ENCODE measurements around the gene VPS39.

The VPS39 gene

GRCh38 chr15:42157981-42158765 is 49.9 kb downstream of the VPS39 start:
- no peak for DNase-seq (ENCODE audit: low read depth, low spot score)

GRCh38 chr15:42157381-42157780 is 50.7 kb downstream of the VPS39 start:
- no peak for DNase-seq (ENCODE audit: low read depth, low spot score)

- DNase-seq (ENCODE audit: low read depth, low spot score): no peak
Observed at GRCh38 chr15:42156243-42156922, 51.7 kb downstream of the VPS39 start, which contains the start of gene PLA2G4F. Gene PLA2G4F (minus strand): TSS chr15:42156636. CDS start chr15:42156549, 87 bp downstream.

GRCh38 chr15:42155546-42156242 is 52.4 kb downstream of the VPS39 start:
- DNase-seq (ENCODE audit: low read depth, low spot score): no peak

- DNase-seq (ENCODE audit: low read depth, low spot score): no peak
Observed at GRCh38 chr15:42154956-42155355, 53.1 kb downstream of the VPS39 start.

GRCh38 chr15:42154212-42154941 is 53.7 kb downstream of the VPS39 start:
- DNase-seq (ENCODE audit: low read depth, low spot score): no peak

DNA sequence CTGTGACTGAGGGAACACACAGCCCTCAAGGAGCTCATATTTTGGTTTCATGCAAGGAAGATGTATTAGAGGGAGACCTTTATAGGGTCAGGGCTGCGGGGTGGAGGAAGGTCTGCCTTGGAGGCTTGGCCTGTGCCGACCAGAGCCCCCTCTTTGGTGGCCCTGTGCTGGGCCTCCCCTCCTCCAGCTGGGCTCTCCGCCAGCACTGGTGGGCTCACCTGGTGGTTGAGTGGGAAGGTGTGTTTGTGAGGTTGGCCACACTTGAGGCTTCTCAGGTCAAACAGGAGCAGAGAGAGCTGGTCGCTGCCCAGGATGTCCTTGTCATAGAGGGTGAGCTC is 54.3 kb downstream of the VPS39 start:
- DNase-seq (ENCODE audit: low read depth, low spot score): no peak

DNA sequence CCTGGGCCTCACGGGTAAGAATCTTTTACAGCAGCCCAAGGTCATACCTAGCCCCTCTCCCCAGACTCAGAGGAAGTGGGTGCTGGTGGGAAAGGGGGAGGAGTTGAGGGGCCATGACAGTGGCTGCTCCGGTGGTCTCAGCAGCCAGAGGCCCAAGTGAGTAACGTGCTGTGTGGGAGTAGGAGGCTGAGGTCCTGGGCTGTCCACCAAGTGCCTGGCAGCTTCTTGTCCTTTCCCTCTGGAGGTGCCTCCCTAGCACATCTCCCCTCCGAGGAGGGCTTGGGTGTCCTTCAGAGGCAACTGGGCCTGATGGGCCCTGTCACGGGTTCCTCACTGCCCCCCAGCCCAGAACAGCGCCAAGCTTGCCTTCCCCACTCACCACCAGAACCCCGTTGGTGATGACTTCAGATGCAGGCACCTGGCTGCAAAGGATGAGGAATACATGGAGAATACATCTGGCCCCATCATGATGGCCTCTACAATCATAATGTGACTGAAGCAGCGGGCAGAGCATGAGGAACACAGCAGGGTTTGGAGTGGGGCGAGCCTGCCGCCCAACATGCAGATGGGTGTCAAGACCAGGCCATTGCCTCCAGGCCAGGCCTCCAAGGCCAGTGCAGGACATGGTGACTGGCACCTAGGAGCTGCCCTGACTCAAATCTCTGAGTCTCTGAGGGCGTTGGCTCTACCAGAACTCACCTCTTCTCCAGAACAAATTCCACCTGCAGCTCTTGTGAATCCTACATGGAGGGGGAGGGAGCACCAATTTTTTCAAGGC is 55.0 kb downstream of the VPS39 start:
- no peak for DNase-seq (ENCODE audit: low read depth, low spot score)

DNA sequence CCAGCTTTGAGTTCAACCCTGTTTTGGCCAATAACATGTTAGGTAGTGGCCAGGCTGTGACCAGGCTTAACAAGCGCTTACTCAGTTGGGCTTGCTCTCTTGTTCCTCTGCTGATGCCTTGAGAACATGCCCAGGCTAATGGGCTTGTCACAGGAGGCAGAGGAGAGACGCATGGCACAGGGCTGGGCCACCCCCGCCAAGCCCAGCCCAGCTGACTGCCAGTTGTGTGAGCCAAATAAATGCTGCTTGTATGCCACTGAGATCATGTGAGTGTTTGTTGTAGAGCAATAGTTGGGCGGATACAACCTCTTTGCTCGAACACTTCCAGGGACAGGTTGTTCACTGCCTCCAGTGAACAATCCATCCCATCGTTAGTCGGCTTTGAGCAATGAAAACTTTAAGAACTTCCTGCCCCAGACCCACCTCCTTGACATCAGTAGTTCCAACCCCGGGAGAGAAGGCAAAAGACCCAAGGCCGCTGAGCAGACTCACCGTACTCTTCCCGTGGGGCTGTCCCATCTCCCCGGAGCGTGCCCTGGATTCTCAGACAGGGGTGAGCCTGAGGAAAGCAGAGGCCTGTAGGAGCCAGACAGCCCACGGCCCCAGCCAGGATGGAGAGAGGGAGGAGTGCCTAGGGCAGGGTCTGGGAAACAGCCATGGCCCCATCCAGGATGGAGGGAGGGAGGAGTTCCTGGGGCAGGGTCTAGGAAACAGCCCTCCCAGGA is 55.7 kb downstream of the VPS39 start:
- DNase-seq (ENCODE audit: low read depth, low spot score): no peak

GRCh38 chr15:42151736-42152135 is 56.4 kb downstream of the VPS39 start:
- no peak for DNase-seq (ENCODE audit: low read depth, low spot score)

DNA sequence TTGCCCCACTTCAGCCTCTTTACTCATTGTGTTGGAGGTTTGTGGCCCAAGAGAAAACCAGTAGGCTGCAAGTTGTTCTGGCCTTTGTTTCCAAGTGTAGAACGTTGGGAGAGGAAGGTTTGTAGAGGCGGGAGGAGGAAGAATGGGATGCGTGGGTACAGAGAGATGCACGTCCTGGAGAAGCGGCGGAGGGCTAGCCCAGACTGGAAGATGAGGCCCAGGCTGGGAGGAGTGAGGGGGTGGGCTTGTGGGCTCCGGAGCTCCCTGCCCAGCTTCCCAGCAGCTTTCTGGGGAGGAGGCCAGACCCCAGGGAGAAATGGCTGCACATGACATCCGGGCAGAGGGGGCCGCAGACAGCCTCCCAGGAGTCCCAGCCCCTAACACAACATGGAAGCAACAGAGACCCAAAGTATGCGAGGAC is 57.0 kb downstream of the VPS39 start:
- DNase-seq (ENCODE audit: low read depth, low spot score): no peak

DNA sequence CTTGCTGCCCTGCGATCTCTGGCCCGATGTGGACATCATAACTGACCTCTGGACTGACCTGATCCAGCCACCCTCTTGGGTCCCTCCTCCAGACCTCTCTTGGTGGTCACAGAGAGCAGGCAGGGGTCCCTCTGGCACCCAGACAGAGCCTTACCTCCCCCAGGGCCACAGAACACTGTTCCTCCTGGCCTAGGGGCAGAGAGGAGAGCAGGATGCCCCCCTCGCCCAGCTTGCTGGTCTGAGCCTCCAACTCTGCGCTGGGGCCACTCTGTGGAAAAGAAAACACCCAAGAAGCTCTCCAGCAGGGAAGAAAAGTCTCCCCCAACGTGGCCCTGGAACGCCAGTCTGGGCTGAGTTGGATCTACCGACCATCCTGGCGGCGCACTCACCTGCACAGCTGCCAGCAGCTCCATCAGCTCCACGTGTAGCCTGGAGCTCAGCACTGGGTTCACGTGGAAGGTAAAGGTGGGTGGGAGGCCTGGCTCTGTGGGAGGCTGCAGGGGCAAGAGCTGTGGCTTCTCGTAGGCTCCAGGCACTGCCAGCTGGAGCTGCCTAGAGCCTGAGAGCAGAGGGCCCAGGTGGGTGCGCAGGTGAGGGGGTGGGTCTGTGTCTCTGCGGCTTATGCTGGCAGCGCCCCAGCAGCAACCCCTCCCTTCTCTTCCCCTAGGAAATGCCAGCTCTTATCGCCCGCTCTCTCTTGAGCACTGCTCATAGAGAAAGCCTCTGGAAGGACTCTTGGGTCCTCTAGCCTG is 57.7 kb downstream of the VPS39 start:
- no peak for DNase-seq (ENCODE audit: low read depth, low spot score)

- no peak for DNase-seq (ENCODE audit: low read depth, low spot score)
Observed at GRCh38 chr15:42149493-42150218, 58.4 kb downstream of the VPS39 start.

DNA sequence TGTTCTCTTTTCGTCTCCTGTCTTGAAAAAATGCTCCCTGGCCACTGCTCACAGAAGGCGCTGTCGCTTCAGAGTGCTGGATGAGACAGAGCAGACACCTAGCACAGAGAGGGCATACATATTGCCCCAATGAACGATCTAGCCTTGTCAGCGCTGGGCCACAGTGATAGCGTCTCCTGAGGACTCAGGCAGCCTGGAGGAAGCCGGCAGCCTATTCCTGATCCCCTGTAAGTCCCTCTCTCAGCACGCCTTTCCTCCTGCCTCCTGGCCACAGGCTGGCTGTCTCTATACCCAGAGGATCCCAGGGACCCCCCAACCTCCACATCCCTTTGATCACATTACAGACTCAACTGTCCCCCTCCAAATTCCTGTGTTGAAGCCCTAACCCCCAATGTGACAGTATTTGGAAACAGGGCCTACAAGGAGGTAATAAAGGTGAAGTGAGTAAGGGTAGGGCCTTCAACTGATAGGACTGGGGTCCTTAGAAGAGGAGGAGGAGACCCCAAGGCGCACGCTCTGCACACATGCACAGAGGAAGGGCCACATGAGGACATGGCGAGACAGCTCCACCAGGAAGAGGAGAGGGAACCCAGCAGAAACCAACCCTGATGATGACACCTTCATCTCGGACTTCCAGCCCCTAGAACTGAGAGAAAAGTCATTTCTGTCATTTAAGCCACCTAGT is 59.2 kb downstream of the VPS39 start:
- no peak for DNase-seq (ENCODE audit: low read depth, low spot score)

- DNase-seq (ENCODE audit: low read depth, low spot score): no peak
Observed at GRCh38 chr15:42147431-42147735, 60.7 kb downstream of the VPS39 start.

- no peak for DNase-seq (ENCODE audit: low read depth, low spot score)
Observed at GRCh38 chr15:42146551-42147430, 61.3 kb downstream of the VPS39 start.

GRCh38 chr15:42145546-42146455 is 62.3 kb downstream of the VPS39 start:
- DNase-seq (ENCODE audit: low read depth, low spot score): no peak

Measured in activated naive CD8-positive, alpha-beta T cell treated with anti-CD3 and anti-CD28 coated beads, Interleukin-2, amount 50 U/mL, for 16 hours (primary cell).